ENCODE data around the gene GAB2. TPM values are rescaled to one million over a fixed set of nuclear protein-coding genes. Genes with fewer than 3 reads are reported as not detected.

Gene GAB2
- total RNA-seq, 1 experiment from 2014 or later = 4.2 TPM

GRCh38 chr11:78338138-78338537 is 79.5 kb downstream of the GAB2 start:
- DNase-seq (ENCODE audit: unreplicated experiment) = no peak
- TF ChIP-seq CTCF (IDR thresholded peaks at IDR 0.05; ENCODE audit: unreplicated experiment) = no peak
- BruUV-seq (replicated peaks) = no TSS peak
- no peak overlapping the region for H3K27ac Mint-ChIP-seq (ENCODE audit: low read depth, unreplicated experiment)
- H3K27me3 Mint-ChIP-seq (ENCODE audit: insufficient read depth, unreplicated experiment) = no peaks in the 10 kb centered on the region
- intact Hi-C loops (cut with micrococcal nuclease) = no loop called here
- H3K4me1 Mint-ChIP-seq (ENCODE audit: insufficient read depth, unreplicated experiment) = no peaks in the 10 kb centered on the region
- ChIA-PET POLR2A (no interaction called here), CTCF (interaction anchor here (0.6 kb wide), 1 partner anchor 53 kb away, joined by 3 read pairs; no protein-coding TSS in a partner anchor)
- no peaks in the 10 kb centered on the region for H3K36me3 Mint-ChIP-seq (ENCODE audit: insufficient read depth, unreplicated experiment)
- H3K9me3 Mint-ChIP-seq (ENCODE audit: unreplicated experiment) = no peaks in the 10 kb centered on the region
- no peak overlapping the region for H3K4me3 Mint-ChIP-seq (ENCODE audit: unreplicated experiment)

GRCh38 chr11:78337554-78337924 is 80.1 kb downstream of the GAB2 start:
- H3K9me3 Mint-ChIP-seq (ENCODE audit: unreplicated experiment) = no peaks in the 10 kb centered on the region
- no peak overlapping the region for H3K4me3 Mint-ChIP-seq (ENCODE audit: unreplicated experiment)
- CTCF ChIA-PET = interaction anchor here (0.6 kb wide), 2 partner anchors 53 to 199 kb away, joined by 3 to 5 read pairs; no protein-coding TSS in a partner anchor
- no TSS peak for BruUV-seq (replicated peaks)
- H3K27ac Mint-ChIP-seq (ENCODE audit: low read depth, unreplicated experiment) = no peak overlapping the region
- no peaks in the 10 kb centered on the region for H3K4me1 Mint-ChIP-seq (ENCODE audit: insufficient read depth, unreplicated experiment)
- no peak for DNase-seq (ENCODE audit: unreplicated experiment)
- no peak for TF ChIP-seq CTCF (IDR thresholded peaks at IDR 0.05; ENCODE audit: unreplicated experiment)
- POLR2A ChIA-PET = no interaction called here
- H3K36me3 Mint-ChIP-seq (ENCODE audit: insufficient read depth, unreplicated experiment) = no peaks in the 10 kb centered on the region
- intact Hi-C loops (cut with micrococcal nuclease) = no loop called here
- H3K27me3 Mint-ChIP-seq (ENCODE audit: insufficient read depth, unreplicated experiment) = no peaks in the 10 kb centered on the region

GRCh38 chr11:78336877-78337553 is 80.6 kb downstream of the GAB2 start:
- no peak overlapping the region for H3K27ac Mint-ChIP-seq (ENCODE audit: low read depth, unreplicated experiment)
- ChIA-PET CTCF (interaction anchor here (0.6 kb wide), 1 partner anchor 198 kb away, joined by 5 read pairs; no protein-coding TSS in a partner anchor), POLR2A (no interaction called here)
- intact Hi-C loops (cut with micrococcal nuclease) = no loop called here
- no peak overlapping the region for H3K4me3 Mint-ChIP-seq (ENCODE audit: unreplicated experiment)
- no peaks in the 10 kb centered on the region for H3K27me3 Mint-ChIP-seq (ENCODE audit: insufficient read depth, unreplicated experiment)
- no peak for DNase-seq (ENCODE audit: unreplicated experiment)
- no TSS peak for BruUV-seq (replicated peaks)
- no peak for TF ChIP-seq CTCF (IDR thresholded peaks at IDR 0.05; ENCODE audit: unreplicated experiment)
- no peaks in the 10 kb centered on the region for H3K9me3 Mint-ChIP-seq (ENCODE audit: unreplicated experiment)
- H3K4me1 Mint-ChIP-seq (ENCODE audit: insufficient read depth, unreplicated experiment) = no peaks in the 10 kb centered on the region
- H3K36me3 Mint-ChIP-seq (ENCODE audit: insufficient read depth, unreplicated experiment) = no peaks in the 10 kb centered on the region

- ChIA-PET POLR2A (no interaction called here), CTCF (no interaction called here)
- no peak overlapping the region for H3K27ac Mint-ChIP-seq (ENCODE audit: low read depth, unreplicated experiment)
- DNase-seq (ENCODE audit: unreplicated experiment) = no peak
- intact Hi-C loops (cut with micrococcal nuclease) = no loop called here
- H3K4me1 Mint-ChIP-seq (ENCODE audit: insufficient read depth, unreplicated experiment) = no peaks in the 10 kb centered on the region
- no peak overlapping the region for H3K4me3 Mint-ChIP-seq (ENCODE audit: unreplicated experiment)
- no peaks in the 10 kb centered on the region for H3K36me3 Mint-ChIP-seq (ENCODE audit: insufficient read depth, unreplicated experiment)
- TF ChIP-seq CTCF (IDR thresholded peaks at IDR 0.05; ENCODE audit: unreplicated experiment) = no peak
- BruUV-seq (replicated peaks) = no TSS peak
- H3K27me3 Mint-ChIP-seq (ENCODE audit: insufficient read depth, unreplicated experiment) = no peaks in the 10 kb centered on the region
- H3K9me3 Mint-ChIP-seq (ENCODE audit: unreplicated experiment) = no peaks in the 10 kb centered on the region
These were observed 83.5 kb downstream of the GAB2 start for GRCh38 chr11:78334109-78334508.
